ENCODE results near the gene TTC32.
"Not testable (repeated sequence)": the region's sequence is repeated elsewhere in the genome, so short reads cannot be mapped to it uniquely, and the experiment has no call there.

TTC32 gene

GRCh38 chr2:19901442-19902215 is at the start of gene TTC32:
Gene TTC32 (minus strand): TSS chr2:19901983. CDS start chr2:19901854, 129 bp downstream.
- DNase-seq = peak; percentile 79

DNA sequence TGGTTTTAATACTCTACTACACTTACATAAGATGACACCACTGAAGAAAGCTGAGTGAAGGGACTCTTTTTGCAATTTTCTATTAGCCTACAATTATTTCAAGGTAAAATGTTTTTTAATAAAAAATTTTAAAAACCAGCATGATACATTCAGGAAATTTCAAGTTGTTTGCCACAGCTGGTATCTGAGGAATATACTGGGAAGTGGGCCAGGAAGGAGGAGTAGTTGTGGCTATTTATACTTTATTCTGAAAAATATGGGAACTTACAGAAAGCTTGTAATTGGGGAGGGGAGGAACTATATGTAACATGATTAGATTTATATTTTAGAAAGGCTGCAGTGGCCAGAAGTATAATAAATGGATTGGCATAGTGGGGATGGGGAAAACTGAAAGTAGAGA is 47.3 kb upstream of the TTC32 start:
- peak; percentile 9 for DNase-seq

DNA sequence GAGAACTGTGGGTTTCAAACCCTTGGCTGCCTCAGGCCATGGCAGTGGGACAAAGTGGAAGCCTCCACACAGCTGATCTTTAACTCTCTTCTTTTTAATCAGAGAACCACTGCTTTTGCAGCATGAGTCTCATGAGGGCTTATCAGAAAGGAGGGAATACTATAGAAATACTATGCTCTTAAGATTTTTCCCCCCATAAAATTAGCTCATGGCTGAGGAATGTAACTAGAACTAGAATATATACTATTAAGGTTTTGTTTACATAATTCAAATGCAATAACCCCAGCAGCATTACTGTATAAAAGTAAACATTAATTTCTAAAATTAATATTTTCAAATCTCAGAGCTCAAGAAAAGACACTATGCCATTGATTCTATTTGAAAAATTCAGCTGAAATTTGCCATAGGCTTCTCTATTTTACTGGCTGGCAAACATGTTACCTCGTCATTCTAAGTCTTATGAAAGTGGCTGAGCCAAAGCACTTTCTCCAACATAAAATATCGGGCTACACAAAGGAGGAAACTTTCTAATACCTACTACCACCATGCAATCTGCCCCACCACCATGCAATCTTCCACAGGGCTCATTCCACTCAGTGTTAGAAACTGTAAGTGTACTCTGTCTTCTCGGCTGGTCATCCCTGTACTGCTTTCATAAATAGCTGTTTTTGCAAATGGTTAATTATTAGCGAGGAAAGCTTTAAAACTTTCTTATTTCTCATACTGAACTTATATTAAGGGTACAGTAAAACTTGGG is 45.6 kb upstream of the TTC32 start:
- DNase-seq = no peak

- DNase-seq = no peak
Observed at GRCh38 chr2:19944205-19944845, 42.5 kb upstream of the TTC32 start.

DNA sequence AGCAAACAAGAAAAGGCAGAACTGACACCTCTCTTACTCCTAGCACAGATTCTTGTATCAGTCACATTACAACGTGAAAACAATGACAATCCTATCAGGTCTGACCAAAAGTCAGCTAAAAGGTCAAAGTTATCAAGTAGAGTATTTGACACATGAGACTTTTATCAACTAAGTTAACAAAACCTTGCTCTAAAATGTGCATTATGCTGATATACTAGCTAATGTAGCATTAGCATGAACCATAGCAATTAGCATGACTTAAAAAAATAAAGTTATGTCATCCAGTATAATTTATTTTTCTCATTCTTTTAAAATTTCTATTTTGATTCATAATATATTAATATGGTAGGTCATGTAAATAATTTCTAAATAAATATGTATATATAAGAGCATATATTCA is 41.4 kb upstream of the TTC32 start:
- DNase-seq = no peak

GRCh38 chr2:19942199-19942598 is 40.4 kb upstream of the TTC32 start:
- no peak for DNase-seq

DNA sequence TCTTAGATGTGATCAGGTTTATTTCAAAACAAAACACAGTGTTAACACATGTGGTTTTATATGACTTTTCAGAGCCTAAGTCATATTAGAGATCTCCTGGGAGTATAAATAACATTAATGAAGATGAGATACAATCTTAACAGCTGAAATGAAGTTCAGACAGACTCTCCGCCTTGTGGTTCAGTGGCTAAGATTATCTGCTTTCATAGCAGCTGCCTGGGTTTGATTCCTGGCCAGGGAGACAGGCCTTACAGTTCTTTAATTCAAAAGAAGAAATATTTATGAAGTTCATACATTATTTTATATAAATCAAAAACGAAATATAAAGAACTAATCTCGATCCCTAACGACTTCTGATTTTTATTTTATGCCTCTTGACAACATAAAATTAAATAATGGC is 35.2 kb upstream of the TTC32 start:
- no peak for DNase-seq

DNA sequence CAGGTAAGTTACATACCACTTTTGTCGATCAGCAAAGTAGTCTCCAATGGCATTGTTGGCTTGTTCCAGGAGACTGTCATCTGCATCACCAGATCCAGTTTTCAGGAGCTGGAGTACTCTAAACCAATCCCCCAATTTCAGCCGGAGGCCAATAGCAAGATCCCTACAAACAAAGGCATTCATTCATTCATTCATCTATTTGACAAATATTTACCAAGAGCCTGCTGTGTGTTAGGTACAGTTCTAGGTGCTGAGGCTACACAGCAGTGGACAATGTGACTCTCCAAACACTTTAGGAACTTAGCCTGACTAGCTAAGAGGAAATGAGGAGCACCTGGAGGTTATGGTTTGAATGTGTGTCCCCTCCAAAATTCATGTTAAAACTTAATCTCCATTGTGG is 34.4 kb upstream of the TTC32 start:
- DNase-seq = no peak

DNA sequence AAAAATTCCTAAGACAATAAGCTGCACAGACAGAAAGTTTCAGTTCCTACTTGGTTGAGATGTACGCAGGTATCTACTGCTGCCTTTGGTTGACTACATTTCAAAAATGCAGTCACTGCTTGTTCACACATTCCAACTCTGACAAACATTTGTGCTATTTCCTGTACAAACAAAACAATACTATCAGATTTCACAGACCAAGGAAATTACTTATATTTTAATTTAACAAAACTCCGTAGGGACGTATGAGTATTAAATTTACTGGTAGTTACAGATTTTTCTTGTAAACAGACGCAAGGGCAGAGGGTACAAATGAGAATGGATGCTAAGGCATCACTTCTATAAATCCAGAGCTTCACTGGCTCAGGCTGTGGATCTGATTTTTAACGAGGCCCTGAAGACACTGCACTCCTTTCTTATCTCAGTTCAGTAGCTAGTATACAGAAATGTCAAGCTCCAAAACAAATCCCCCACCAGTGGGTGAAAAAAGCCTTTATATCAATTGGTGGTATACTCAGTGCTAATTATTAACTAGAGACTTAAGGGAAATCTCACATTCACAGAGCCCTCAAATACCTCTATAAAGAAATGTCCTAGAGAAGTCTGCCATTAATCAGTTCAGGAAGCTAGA is 31.7 kb upstream of the TTC32 start:
- DNase-seq = peak; percentile 13

DNA sequence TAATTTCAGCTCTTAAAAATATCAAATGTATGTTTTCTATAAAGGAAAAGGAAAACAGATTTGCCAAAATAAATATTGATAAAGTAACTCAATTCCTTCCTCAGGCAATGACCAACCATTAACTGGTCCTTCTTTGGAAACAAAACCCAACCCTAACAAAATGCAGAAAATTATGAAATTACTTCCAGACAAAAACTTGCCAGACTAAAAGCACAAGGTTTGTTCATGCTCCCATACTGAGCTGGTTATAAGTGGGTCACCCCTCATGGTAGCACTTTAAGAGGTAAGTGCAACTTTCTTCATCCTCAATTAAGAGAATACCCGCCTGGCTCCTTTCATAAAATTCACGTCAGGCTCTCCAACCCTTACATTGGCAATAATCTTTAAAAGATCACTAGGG is 31.1 kb upstream of the TTC32 start:
- DNase-seq = no peak

- no peak for DNase-seq
Observed at GRCh38 chr2:19929226-19929625, 27.4 kb upstream of the TTC32 start.

- DNase-seq = not testable (repeated sequence)
Observed at GRCh38 chr2:19927816-19928215, 26.0 kb upstream of the TTC32 start.

GRCh38 chr2:19924526-19924925 is 22.7 kb upstream of the TTC32 start:
- DNase-seq = not testable (repeated sequence)

GRCh38 chr2:19922188-19922587 is 20.4 kb upstream of the TTC32 start:
- not testable (repeated sequence) for DNase-seq

DNA sequence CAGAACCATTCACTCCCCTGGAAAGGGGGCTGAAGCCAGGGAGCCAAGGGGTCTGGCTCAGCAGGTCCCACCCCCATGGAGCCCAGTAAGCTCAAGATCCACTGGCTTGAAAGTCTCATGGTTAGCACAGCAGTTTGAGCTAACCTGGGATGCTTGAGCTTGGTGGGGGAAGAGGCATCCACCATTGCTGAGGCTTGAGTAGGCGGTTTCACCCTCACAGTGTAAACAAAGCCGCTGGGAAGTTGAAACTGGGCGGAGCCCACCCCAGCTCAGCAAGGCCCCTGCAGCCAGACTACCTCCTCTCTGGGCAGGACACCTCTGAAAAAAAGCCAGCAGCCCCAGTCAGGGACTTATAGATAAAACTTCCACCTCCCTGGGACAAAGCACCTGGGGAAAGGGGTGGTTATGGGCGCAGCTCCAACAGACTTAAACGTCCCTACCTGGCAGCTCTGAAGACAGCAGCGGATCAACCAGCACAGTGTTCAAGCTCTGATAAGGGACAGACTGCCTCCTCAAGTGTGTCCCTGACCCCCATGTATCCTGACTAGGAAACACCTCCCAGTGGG is 14.7 kb upstream of the TTC32 start:
- no peak for DNase-seq

DNA sequence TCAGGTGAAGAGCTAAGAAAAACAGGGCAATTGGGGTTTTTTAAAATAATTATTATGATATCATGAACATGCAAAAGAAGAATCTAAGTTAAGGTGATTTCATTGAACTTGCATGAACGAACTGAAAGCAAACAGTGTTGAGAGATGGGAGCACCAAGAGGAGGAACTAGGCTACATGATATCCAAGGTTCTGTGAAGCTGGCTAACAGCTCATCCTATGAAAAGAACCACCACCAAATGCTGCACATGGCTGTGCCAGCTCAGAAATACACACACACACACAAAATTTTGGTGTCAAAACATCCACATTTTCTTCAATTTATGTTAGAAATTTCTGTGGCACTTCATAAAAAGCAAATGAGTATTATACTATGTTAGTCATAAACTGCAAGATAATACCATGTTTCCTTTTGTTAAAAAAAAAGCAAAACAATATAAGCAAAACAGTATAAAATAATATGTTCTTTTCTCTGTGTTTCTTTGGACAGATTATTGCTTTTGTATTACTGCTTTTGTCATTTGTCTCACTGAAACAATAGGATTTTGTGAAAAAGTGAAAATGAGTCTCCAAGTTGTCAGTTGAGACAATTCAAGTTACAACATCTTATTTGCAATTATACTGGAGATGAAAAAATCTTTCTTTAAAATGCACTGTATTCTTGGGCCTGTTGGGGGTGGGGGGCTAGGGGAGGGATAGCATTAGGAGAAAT is 12.6 kb upstream of the TTC32 start:
- DNase-seq = no peak

- no peak for DNase-seq
Observed at GRCh38 chr2:19911808-19912509, 10.2 kb upstream of the TTC32 start.

DNA sequence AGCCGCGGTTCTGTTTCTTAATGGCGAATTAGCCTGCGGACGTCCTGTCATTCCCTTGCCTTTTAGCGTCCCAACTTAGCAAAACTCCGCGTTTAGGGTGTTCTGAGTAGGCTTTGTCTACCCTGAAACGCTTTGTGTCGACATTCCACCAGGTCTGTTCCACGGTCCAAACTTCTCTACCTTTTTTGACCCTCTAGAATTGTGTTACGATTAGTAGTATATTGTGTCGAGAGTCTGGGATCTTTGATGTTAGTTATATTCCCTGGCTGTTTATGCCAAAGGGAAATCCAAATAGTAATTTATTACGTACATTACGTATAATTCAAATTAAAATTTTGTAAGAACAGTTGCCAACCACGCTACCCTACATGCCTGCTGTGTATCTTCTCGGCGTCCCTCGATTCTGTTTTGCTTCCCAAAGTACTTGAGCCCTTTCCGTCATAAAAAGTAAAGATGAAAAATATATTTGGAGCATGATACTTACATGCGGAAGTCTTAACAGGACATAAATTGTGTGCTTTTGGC is 495 bp upstream of the TTC32 start:
- DNase-seq = no peak

GRCh38 chr2:19900931-19901441 is 797 bp downstream of the TTC32 start:
- no peak for DNase-seq

DNA sequence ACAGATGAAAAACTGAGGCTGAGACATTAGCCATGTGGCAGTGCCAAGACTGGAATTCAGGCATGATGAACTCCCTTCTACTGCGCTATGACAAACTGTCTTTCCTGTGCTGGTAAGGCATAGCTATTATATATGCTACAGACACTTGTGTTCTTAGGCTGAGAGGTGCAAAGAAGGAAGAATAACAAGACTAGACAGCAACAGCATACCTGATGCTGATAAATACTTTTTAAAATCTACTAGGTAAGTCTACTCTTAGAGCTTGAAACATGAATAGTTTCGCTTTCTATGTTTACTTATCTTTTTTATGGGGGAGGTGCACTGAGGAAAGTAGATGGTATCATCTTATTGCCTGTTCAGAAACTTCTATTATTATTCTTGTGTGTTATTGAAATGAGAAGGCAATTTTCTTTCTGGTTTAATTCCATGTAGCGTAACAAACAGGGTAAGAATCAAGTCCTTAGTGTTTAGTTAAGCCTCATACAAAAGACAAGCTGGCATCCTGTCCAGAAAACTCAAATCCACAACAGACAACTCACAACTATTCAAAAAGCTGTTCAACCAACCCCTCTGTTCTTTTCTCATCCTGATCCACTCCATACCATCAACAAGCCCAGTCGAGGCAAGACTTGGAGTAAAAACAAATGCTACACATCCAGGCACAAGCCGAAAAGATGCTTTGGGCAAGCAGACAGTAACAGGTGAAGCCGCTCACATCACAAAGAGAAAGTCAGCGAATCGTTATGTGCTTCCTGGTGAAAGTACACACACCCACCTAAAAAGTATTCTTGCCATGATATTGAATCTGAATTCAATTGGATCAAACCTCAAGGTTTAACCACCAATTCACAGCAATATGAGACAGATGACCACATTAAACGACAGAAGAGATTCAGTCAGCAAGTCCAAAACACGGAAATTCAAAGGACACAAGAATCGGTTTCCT is 1.5 kb downstream of the TTC32 start:
- no peak for DNase-seq

Measured in amniotic stem cell (primary cell).